ENCODE data around the gene LGR6.

The LGR6 gene

GRCh38 chr1:202272103-202272845 lies 78.7 kb downstream of the LGR6 start:
- Histone ChIP-seq H3K4me3 (ENCODE audit: low read depth, low read length) (no peak overlapping the region), H3K4me1 (ENCODE audit: control insufficient read depth, insufficient read depth, low read length) (no peaks in the 10 kb centered on the region), H3K9me3 (ENCODE audit: control insufficient read depth, insufficient read depth, low read depth, low read length) (no peaks in the 10 kb centered on the region), H3K27ac (ENCODE audit: extremely low read depth, low read depth, low read length) (no peak overlapping the region), H3K36me3 (ENCODE audit: control insufficient read depth in 2 of 2, insufficient read depth in 1 of 2, low read length in 2 of 2) (no peaks in the 10 kb centered on the region)
- ChIA-PET POLR2A (interaction anchor here (0.9 kb wide), 1 partner anchor 40 kb away, joined by 8 read pairs; no protein-coding TSS in a partner anchor), CTCF (interaction anchor here (1.2 to 6.3 kb wide), 4 partner anchors 11 to 83 kb away, joined by 4 to 83 read pairs (median 14); no protein-coding TSS in a partner anchor)
- no peak for TF ChIP-seq ZNF132 (tag by site-specific recombination; IDR thresholded peaks at IDR 0.05; ENCODE audit: borderline replicate concordance)
- TF ChIP-seq ZBTB10 (tag by site-specific recombination; IDR thresholded peaks at IDR 0.05), result no peak
- TF ChIP-seq ZNF366 (tag by site-specific recombination; conservative IDR thresholded peaks at IDR 0.05), result no peak
- TF ChIP-seq ZNF501 (tag by site-specific recombination; IDR thresholded peaks at IDR 0.05), result no peak
- TF ChIP-seq, protein P1, sequence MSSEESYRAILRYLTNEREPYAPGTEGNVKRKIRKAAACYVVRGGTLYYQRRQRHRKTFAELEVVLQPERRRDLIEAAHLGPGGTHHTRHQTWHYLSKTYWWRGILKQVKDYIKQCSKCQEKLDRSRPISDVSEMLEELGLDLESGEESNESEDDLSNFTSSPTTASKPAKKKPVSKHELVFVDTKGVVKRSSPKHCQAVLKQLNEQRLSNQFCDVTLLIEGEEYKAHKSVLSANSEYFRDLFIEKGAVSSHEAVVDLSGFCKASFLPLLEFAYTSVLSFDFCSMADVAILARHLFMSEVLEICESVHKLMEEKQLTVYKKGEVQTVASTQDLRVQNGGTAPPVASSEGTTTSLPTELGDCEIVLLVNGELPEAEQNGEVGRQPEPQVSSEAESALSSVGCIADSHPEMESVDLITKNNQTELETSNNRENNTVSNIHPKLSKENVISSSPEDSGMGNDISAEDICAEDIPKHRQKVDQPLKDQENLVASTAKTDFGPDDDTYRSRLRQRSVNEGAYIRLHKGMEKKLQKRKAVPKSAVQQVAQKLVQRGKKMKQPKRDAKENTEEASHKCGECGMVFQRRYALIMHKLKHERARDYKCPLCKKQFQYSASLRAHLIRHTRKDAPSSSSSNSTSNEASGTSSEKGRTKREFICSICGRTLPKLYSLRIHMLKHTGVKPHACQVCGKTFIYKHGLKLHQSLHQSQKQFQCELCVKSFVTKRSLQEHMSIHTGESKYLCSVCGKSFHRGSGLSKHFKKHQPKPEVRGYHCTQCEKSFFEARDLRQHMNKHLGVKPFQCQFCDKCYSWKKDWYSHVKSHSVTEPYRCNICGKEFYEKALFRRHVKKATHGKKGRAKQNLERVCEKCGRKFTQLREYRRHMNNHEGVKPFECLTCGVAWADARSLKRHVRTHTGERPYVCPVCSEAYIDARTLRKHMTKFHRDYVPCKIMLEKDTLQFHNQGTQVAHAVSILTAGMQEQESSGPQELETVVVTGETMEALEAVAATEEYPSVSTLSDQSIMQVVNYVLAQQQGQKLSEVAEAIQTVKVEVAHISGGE (tag by site-specific recombination; conservative IDR thresholded peaks at IDR 0.05; ENCODE audit: low read depth), result no peak
- no peak for TF ChIP-seq KLF9 (tag by site-specific recombination; IDR thresholded peaks at IDR 0.05; ENCODE audit: low read depth)
- TF ChIP-seq TCF7L2 (IDR thresholded peaks at IDR 0.05; ENCODE audit: borderline replicate concordance, low read depth, low read length), result no peak
- no peak for TF ChIP-seq SCRT2 (tag by site-specific recombination; IDR thresholded peaks at IDR 0.05)
- no peak for TF ChIP-seq ZNF214 (tag by site-specific recombination; IDR thresholded peaks at IDR 0.05; ENCODE audit: borderline replicate concordance)
- TF ChIP-seq ZNF398 (tag by site-specific recombination; IDR thresholded peaks at IDR 0.05), result no peak
- TF ChIP-seq ZNF292 (tag by site-specific recombination; IDR thresholded peaks at IDR 0.05; ENCODE audit: borderline replicate concordance, low read depth), result no peak
- no peak for TF ChIP-seq ZNF488 (tag by site-specific recombination; IDR thresholded peaks at IDR 0.05)
- TF ChIP-seq ZBTB20 (tag by site-specific recombination; IDR thresholded peaks at IDR 0.05), result no peak
- no peak for TF ChIP-seq WT1 (tag by site-specific recombination; IDR thresholded peaks at IDR 0.05)
- no peak for TF ChIP-seq PRDM1 (tag by site-specific recombination; IDR thresholded peaks at IDR 0.05)
- no peak for TF ChIP-seq TSHZ1 (tag by site-specific recombination; IDR thresholded peaks at IDR 0.05; ENCODE audit: borderline replicate concordance)
- no peak for TF ChIP-seq ZNF114 (tag by site-specific recombination; IDR thresholded peaks at IDR 0.05)
- TF ChIP-seq BCL6B (tag by site-specific recombination; IDR thresholded peaks at IDR 0.05), result no peak
- no peak for TF ChIP-seq ZFP3 (tag by site-specific recombination; IDR thresholded peaks at IDR 0.05; ENCODE audit: low read depth)
- TF ChIP-seq ZNF341 (tag by site-specific recombination; IDR thresholded peaks at IDR 0.05; ENCODE audit: low read depth), result no peak
